ENCODE data around the gene ECT2L.

- TF ChIP-seq CTCF (IDR thresholded peaks at IDR 0.05) = no peak
- TF ChIP-seq POLR2A (IDR thresholded peaks at IDR 0.05; ENCODE audit: low read depth) = no peak
These were observed 9.3 kb downstream of the ECT2L start for GRCh38 chr6:138805016-138805765.

Data from esophagus muscularis mucosa (tissue), 3 donors.